Activated CD8-positive, alpha-beta T cell treated with anti-CD3 and anti-CD28 coated beads, Interleukin-2, amount 10 ng/mL, durations not matched to agents 7 days and 5 days (primary cell): ENCODE measurements around the gene ZNF564. TPM values are rescaled to one million over a fixed set of nuclear protein-coding genes. Genes with fewer than 3 reads are reported as not detected.

Experiments
- total RNA-seq, 2 experiments: library from RNA; stranded (reverse); gene quantifications; one replicate each; pipeline ENCODE4 v1.2.3, GENCODE V29; 2021

The ZNF564 gene
- total RNA-seq, 2 experiments from 2014 or later: 10.3 to 10.5 TPM

Other genes with a start within 250 kb of the ZNF564 start
- 1 to 10 TPM; 3.1 to 3.2 TPM for gene ZNF563, start 217.8 kb downstream of the ZNF564 start, total RNA-seq
- 1 to 10 TPM; 1.3 to 2.0 TPM for gene ZNF442, start 185.8 kb downstream of the ZNF564 start, total RNA-seq
- 1 to 10 TPM; 4.5 to 4.7 TPM for gene ZNF799, start 150.2 kb downstream of the ZNF564 start, total RNA-seq
- 1 to 10 TPM; 5.7 to 6.3 TPM for gene ZNF443, start 110.5 kb downstream of the ZNF564 start, total RNA-seq
- 1 to 10 TPM; 1.7 to 3.1 TPM for gene ZNF709, start 66.7 kb downstream of the ZNF564 start, total RNA-seq
- 10 to 100 TPM; 16.2 to 16.5 TPM for gene ZNF490, start 59.3 kb upstream of the ZNF564 start, total RNA-seq
- 10 to 100 TPM; 26.6 to 29.4 TPM for gene ZNF791, start 59.4 kb upstream of the ZNF564 start, total RNA-seq
- gene MAN2B1, start 115.3 kb upstream of the ZNF564 start, total RNA-seq: 100 to 1,000 TPM in 1 of 2 experiments, 10 to 100 TPM in 1; 95.5 to 102 TPM
- 10 to 100 TPM; 16.4 to 19.4 TPM for gene WDR83, start 115.3 kb upstream of the ZNF564 start, total RNA-seq
- gene DHPS, start 130.4 kb upstream of the ZNF564 start, total RNA-seq: 100 to 1,000 TPM; 109 to 121 TPM
- not detected for gene GNG14, start 136.5 kb upstream of the ZNF564 start, total RNA-seq
- 1 to 10 TPM; 6.0 to 6.1 TPM for gene FBXW9, start 145.1 kb upstream of the ZNF564 start, total RNA-seq
- gene TNPO2, start 172.4 kb upstream of the ZNF564 start, total RNA-seq: 10 to 100 TPM; 84.3 to 93.1 TPM
- 100 to 1,000 TPM; 206 to 228 TPM for gene TRIR, start 183.2 kb upstream of the ZNF564 start, total RNA-seq
- gene GET3, start 186.0 kb upstream of the ZNF564 start, total RNA-seq: 10 to 100 TPM; 66.8 to 71.5 TPM
- not detected for gene BEST2, start 200.3 kb upstream of the ZNF564 start, total RNA-seq
- 10 to 100 TPM; 14.4 to 16.9 TPM for gene HOOK2, start 224.1 kb upstream of the ZNF564 start, total RNA-seq
- 10 to 100 TPM; 90.4 to 92.9 TPM for gene JUNB, start 240.0 kb upstream of the ZNF564 start, total RNA-seq